Amniotic stem cell (primary cell): ENCODE results near the gene SPACDR.
A peak's percentile ranks its signal among the peaks of the same experiment; 100 is the strongest.

Experiments used
- DNase-seq: peaks from one replicate; lab custom pipeline; 2025; lab: John Stamatoyannopoulos, UW

SPACDR gene

DNA sequence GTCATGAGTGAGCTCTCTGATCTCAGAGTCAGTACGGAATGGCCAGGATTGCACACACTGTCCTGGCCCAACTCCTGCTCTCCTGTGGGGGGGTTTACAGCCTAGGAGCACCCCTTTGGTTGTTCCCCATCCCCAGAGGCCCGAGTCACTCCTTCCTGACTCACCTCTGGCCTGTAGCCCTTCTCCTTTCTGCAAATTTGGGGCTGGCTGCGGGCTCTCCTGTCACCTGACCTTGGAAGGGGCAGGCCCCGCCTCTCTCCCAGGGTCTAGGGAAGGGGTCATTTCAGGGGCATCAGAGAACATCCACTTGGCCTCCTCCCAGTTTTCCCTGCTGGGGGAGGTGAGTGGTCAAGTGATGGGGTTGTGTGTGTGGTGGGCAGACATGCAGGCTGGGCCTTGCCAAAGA is 21.4 kb upstream of the SPACDR start:
- no peak for DNase-seq

DNA sequence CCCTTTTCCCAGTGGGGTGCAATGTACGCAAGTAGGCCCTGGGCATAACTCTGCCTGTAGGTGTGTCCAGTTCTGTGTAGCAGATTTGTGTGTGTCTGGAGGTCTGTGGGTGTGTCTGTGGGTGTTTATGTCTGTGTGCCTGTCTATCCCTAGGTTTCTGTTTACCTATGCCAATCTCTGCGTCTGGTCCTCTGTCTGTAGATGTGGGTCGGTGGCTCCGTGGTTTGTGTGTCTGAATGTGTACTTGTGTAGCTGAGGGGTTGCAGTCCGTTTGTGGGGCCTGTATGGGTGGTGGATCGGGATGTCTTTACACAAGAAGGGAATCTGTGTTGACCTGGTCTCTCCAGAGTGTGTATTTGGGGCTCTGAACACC is 20.6 kb upstream of the SPACDR start:
- no peak for DNase-seq

DNA sequence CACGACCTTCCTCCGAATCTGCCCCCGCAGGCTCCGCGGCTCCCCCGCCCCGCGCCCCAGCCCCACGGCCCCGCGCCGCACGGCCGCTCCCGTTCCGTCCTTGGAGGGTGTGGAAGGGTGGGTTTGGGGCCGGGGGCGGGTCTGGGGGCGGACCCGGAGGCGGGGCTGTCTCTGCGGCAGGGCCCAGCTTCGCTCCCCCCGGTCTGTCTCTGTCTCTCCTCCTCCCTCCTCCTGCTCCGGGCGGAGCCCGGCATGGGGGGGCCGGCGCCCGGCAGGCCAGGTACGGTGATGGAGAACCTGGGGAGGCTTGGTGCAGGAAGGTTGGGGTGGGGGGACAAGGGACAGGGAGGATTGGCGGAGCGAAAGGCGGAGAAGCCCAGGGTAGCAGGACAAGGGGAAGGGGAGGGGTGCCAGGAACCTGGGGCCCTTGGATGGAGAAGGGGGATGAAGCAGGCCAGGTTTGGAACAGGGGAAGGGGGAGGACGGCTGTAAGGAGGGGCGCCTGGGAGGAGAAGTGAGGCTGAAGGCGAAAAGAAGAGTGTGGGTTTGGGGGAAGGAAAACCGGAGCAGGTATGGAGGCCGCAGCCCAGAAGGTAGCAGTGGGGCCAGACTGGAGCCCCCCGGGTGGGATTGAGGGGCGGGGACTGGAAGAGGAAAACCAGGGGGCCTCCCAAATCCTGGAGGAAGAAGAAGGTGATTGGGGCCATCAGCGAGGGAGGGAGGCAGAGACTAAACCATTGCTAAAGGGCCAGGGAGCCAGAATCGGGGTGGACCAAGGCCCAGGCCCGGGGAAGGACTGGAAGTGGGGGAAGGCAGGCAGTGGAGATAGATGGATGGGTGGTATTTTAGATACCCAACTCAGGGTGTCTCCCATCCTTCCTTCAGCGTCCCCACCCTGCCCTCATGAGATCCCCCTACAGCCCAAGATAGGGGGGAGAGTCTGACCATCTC is 19.9 kb upstream of the SPACDR start, which contains the start of gene NYAP1:
NYAP1 (plus strand) TSS at position 206 of the 951 bp plus-strand sequence. CDS start 1,385 bp downstream, outside the sequence.
- no peak for DNase-seq

DNA sequence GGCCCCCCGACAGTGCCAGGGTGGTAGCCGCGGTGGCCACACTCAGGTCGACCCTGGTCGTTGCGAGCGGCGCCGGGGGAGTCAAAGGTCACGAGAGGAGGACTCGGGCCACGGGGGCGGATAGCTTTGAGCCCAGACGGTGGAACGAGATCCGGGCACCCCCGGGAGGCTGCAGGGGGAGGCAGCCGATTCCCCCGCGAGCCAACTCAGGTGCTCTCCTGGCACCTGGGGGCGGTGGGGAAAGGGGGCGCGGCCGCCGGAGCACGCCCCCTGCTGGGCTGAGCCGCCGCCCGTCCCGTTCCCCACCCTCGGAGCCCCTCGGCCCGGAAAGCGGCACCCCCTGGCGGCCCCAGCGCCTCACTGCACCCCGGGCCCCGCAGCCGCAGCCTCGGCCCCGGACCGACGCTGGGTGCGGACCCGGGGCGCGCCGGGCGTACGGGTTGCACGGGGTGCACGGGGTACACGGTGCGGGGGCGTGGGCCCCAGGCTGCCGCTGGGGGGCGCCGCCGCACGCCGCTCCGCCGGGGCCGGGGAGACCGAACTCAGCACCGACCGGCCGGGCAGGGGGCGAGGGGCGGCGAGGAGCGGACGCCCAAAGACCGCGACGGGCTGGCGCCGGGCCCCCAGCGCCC is 19.1 kb upstream of the SPACDR start:
- DNase-seq = peak; percentile 34

DNA sequence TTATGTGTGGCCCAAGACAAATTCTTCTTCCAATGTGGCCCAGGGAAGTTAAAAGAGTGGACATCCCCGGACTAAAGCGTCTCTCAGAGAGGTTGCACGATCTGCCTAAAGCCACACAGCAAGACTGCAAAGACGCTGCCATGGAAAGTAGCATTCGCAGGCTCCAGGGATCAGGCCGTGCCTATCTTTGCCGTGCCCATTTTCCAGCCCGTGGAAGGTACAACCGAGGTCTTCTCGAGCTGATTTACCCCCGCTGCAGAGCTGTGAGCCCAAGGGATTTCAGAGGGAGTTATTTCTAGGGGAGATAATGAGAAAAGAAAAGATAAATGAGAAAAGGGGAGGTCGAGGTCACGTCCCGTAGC is 18.6 kb upstream of the SPACDR start:
- no peak for DNase-seq

DNA sequence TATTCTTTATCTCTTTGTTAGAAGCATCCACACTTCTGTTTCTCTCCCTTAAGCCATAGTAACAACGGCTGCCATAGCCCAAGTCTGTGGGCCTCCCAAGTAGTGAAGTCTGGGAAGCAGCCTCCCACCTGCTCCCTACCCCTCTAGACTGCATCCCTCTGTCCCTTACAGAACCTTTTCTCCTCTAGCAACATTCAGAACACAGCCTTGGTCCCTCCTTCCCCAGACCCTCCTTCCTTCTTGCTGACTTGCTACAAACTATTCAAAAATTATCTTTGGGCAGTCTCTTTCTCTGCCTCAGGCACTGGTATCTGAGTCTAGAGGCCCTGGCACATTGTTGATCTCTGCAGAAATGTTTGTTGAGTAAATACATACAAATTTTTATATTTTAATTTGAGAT is 17.4 kb upstream of the SPACDR start:
- no peak for DNase-seq

DNA sequence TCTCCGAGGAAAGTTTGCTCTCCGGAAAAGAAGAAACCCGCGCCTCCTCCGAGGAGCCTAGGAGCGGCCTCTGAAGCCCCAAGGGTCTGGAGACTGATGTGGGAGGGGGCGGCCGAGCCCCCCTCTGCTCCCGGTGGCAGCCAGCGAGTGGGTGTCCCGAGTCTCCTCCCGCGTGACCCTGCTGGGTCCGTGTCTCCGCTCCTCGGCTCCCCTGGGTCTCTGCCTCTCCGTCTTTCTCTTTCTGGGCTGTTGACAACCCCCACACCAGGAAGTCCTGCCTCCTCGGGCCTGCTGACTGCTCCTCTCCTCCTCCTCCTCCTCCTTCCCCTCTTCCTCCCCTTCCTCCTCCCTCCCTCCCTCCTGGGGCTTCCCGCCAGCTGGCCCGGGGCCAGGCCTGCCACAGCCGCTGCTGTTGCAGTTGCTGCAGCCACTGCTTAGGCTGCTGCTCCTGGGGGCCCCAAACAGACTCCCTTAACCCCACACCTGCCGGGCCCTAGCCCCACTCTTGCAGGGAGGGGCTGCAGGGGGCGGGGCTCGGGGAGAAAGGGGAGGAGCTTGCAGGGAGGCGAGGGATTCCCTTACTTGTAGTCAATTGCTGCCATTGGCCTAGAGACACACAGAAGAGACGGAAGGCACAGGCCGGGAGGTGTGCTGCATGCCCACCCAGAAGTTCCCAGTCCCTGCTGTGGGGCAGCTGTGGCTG is 15.0 kb upstream of the SPACDR start, which contains the start of gene TSC22D4:
TSC22D4 (minus strand) TSS at position 257 of the 703 bp plus-strand sequence. CDS start 1,176 bp downstream, outside the sequence.
- DNase-seq = peak; percentile 83

DNA sequence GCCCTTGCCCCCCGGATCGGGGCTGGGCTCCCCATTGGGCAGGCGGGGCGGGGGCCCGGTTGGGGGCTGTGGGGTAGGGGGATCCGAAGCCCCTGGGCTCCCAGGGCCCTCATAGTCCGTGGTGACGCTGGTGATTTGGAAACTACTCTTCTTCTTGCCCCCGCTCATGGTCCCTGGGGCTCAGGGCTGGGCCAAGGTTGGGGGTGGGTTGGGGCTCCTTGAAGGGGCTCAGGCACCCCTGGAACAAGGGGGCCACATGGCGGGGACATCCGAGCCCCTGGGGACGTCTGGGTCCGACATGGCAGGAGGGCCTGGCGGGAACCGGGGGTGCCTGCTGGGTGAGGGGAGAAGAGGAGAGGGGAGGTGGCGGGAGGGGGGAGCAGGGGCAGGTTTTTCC is 13.8 kb upstream of the SPACDR start:
- no peak for DNase-seq

DNA sequence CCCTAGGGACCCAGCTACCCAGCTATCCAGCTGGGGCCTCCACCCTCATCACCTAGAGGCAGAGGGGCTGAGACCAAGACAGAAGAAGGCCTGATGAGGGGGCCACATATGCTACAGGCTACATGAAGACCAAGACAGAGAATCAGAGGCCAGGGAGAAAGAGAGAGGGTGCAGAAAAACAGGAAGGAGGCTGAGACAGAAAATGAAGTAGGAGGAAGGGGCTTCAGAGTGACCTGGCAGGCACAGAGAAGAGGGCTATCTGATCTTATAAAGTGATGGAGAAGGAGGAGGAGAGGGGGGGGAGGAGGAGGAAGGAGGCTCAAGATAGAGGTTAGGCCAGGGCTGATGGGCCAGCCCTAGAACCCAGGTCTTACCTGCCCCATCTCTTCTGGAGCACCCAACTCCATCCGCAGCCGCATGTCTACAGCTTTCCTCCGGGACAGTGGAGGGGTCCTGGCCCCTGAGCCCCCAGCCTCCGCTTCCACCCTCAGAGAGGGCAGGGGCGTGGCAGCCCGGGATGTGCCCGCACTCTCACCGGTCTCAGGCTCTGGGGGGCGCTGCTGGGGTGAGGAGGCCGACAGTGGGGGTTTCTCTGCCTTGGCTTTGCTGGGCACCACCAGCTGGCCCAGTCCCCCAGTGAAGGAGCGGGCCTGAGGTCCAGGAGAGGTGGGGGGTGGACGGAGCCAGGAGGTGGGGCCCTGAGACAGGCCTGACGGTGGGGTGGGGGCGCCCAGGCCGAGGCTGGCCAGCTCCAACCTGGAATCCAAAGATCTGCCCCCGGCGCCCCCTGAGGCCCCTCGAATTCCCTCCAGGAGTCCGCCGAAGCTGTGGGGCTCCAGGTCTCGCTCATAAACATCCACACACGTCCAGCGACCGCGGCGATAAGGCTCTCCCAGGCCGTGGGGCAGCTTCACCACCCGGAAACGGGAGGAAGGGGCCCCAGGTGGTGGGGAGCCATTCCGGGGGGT is 13.1 kb upstream of the SPACDR start:
- DNase-seq = no peak

DNA sequence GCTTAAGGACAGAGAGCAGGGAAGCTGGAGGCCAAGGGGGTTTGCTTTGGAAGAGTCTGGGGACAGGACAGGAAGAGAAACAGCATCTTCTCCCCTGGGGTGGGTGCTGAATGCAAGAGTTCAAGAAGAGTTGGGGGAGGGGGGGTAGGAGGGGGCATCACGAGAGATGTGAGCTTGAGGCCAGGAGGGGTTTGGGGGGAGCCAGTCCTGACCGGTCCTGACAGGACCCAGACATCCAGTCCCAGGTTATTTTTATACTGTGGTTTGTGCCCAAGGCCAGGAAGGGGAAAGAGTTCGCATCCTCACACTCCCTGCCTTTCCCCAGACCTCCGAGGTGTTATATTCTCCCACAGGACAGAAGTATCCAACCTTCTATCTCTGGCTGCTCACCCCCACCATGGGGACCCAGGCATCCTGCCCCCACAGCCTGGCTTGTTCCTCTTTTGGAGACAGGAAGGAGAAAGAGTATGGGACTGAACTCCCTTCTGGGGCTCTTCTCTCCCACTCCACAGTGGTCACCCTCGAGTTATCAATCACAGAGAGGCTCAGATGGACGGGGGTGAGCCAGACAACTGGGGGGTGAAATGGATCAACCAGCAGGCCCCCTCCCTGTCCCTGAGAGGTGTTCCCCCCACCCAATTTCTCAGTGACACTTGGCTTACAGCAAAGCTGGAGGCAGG is 12.2 kb upstream of the SPACDR start:
- no peak for DNase-seq

DNA sequence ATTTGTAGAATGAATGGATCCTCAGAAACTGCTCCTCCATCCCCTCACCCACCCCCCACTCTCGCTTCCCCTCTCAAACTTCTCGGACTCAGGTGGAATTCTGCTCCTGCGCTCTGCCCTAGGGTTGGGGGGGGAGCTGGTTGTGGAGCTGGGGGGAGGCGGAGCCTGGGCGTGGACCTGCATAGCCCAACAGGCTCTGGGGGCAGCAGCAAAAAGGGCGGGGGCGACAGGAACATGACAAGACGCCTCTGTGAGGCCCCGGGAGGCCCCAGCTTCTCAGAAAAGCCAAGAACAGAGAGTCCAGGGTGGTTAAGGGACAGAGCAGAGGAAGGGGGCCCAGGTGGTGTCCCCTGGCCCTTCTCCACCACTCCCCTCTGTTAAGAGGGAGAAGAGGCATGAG is 11.5 kb upstream of the SPACDR start:
- DNase-seq = no peak

DNA sequence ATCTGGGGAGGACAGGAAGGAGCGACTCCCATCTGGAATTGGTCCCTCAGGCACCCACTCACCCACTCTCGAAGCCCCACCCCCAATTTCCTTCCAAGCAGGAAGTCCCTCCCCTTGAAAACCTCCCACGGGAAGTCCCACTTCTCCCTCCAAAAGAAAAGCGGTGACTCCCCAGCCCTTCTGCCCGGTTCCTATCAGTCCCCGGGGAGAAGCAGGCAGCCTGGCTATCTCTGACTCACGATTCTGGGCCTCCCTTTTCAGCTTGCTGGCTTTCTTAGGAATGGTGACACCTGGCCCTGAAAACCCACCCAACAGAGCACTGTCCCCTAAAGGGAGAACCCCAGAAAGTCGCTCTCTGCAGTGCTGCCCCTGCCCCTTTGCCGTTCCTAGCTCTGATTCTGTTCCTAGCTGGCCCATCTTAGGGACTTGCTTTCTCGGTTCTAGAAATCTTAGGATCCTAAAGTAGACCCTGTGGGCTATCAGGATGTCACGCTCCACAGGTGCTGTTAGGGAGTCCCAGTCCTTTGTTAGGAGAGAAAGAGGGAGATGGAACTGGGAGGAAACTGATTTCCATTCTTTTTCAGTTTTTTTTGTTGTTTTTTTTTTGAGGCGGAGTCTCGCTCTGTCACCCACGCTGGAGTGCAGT is 8.9 kb upstream of the SPACDR start:
- DNase-seq = no peak

DNA sequence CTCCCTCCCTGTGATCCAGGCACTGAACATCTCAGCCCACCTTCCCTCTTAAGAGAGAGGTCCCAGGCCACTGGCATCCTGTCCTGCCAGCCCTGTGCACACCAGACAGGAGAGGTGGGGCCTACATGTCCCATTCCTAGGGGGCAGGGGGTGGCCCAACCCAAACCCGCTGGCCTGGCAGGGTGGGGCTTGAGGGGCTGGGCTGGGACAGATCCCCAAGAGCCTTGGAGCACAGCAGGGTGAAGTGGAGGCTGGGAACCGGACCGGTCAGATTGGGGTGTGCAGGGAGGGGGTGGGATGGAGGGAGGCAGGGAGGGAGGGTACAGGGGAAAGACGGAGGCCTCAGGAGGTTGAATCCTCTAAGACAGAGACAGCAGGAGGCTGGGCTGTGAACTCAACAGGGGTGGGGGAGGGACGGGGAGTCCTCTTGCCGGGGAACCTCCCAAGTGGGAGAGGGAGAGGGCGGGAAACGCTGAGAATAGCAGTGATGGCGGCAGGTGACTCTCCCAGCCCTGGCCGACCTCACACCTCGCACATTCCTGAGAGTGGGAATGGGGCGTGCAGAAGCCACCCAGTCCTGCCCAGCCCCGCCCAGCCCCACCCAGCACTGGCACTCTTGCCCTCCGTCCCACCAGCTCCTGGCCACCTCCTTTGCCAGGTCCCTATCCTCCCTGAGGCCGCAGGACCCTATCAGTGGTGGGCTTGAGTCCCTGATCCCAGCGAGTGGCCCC is 8.2 kb upstream of the SPACDR start:
- DNase-seq = no peak

DNA sequence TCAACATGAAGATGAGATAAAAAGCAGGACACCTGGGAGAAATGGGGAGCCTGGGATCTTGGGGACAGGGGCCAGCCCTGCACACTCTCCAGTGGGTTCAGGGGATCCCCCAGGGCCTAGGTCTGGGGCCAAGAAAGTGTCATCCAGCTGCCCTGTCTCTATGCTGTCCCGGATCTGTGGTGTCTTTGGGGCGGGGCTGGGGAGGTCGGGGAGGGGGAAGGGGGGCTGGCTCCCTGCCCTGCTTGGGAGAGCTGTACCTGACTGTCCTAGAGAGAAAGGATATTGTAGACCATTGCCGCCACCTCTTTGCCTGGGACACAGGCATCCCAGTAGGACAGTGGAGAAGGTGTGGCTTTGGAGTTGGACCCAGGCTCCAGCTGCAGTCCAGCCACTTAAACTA is 7.0 kb upstream of the SPACDR start:
- no peak for DNase-seq

DNA sequence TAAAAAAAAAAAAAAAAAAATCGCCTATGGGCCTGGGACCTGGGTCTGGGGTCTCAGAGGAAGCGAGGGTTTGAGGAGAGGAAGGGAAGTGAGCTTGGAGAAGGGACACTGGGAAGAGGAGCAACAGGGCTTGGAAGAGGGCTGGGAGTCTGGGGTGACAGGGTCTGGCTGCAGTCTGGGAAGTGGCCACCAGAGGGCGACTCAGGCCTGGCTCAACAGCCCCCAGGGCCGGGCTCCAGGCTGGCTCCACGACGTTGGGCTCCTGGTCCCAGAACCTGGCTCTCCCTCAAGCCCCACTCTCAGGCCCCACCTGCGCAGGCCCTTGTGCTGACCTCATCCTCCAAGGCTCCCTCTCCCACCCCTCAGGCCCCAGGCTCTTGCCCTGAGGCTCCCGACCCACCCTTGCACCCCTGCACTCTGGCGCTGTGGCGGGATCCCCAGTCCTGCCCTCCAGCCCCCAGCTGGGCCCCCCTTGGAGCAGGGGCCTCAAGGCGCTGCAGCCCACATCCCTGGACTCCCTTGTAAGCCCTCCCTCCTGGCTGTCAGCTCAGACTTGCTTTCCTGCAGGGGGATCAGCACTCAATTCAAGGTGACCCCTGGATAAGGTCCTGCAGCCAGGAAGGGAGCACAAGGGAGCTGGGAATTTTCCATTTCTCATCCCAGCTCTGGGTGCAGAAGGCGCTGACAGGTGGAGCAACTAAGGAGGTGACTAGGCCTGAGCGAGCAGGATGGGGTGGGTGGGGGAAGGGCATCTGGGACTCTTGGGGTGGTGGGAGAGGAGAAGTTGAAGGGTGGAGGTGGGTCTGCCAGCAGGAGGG is 5.4 kb upstream of the SPACDR start:
- DNase-seq = peak; percentile 59

DNA sequence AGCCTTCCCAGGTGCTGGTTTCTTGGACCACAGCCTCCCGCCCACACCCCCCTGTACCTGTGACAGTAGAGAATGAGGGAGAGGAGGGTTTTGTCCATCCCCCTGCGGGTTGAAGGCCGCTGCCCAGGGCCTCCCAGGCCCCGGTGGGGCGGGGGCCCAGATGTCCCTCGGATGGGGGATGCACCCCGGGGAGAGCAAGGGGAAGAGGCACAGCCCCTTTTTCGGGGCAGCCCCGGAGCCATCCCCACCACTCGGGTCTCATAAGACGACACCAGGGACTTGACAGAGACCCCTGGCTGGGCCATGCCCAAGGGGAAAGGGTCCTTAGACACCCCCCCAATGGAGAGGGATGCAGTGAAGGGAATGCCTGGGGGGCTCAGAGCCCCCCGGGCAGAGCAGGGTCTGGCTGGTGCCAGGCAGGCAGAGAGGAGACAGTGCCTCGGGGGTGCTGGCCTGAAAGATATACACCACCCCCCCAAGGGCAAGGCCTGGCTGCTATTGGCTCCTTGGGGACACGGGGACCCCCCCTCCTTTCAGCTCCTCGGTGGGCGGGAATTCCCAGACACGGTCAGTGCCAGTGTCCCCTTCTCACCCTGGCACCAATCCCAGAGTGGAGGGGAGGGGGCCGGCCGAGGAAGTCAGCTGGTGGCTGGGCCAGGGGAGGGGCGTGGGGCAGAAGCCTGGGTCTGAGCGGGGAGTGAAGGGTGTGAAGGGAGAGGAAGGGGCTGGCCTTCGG is 3.7 kb upstream of the SPACDR start:
- no peak for DNase-seq

DNA sequence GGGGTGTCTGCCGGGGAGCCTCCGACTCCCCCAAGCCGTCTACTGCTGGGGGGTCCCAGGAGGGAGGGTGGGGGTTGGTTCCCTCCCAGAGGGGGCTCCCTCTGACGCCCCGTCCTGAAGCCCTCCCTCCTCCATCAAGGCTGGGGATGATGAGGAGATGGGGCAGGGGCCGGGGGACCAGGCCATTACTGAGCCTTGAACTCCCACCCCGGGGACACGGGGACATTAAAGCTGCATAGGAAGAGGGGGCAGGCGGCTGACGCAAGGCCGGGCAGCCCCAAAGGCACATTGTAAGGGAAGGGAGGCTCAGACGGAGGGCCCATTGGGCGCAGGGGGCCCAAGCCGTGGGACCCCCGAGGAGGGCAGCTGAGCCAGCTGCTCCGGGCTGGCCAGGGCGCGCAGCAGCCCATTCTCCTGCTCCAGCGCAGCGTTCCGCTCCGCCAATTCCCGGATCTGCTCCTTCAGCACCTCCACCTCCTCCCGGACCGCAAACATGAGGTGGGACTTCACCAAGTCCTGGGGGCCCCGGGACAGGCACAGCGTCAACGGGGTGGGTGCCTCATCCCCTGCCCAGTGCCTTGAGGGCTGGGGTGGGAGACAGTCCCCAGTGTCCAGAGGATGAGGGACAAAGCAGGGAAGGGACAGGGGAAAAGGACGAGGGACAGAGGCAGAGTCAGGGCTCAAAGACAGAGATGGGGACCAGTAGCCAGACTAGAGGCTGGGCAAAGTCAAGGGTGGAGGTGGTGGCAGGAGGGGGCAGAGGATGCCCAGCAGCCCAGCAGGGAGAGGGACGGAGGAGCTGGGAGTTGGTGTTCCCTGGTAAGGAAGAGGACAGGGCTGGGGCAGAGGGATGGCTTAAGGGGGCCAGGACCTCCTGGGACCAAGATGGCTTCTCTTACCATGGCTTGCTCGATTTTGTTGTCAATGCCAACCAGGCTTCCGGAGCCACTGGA is 2.9 kb upstream of the SPACDR start:
- no peak for DNase-seq
